Cardiac septum (tissue), 1 donor: ENCODE data around the gene IGF2R. TPM values are rescaled to one million over a fixed set of nuclear protein-coding genes. Genes with fewer than 3 reads are reported as not detected.
"Not testable (repeated sequence)": the region's sequence is repeated elsewhere in the genome, so short reads cannot be mapped to it uniquely, and the experiment has no call there.

ENCODE experiments used
- DNase-seq: peaks from one replicate; pipeline ENCODE4 v3.0.0-alpha.2; 2020; ENCODE audit warnings: low spot score
- intact Hi-C: fragments of 100-400 bp; cut with DNase I; formaldehyde crosslinking; loops from one replicate; pipeline ENCODE4 v1.14.0; 2022
- total RNA-seq: library from RNA; stranded (reverse); fragmentation: NEBNext Ultra II Directional; extraction: Animal tissue kit (Norgen Biotek cat#: 25700); gene quantifications from one replicate; pipeline ENCODE4 v1.2.1, GENCODE V29; 2021
- donor health status: DM: no; HTN: no; CAD: no.

IGF2R gene
- total RNA-seq, 1 donor from 2014 or later: 54.6 TPM

- DNase-seq, intact Hi-C loops: not testable (repeated sequence)
Observed at GRCh38 chr6:160140493-160140892, 171.6 kb downstream of the IGF2R start.

- no peak for DNase-seq
- intact Hi-C loops: no loop called here
Observed at GRCh38 chr6:160141001-160141726, 172.3 kb downstream of the IGF2R start.

- DNase-seq: peak; percentile 38
- intact Hi-C loops: no loop called here
Observed at GRCh38 chr6:160142115-160142715, 173.3 kb downstream of the IGF2R start.

GRCh38 chr6:160146454-160147145, 177.7 kb downstream of the IGF2R start:
- intact Hi-C loops: no loop called here
- peak; percentile 55 for DNase-seq

GRCh38 chr6:160147146-160147536, 178.3 kb downstream of the IGF2R start:
- DNase-seq: no peak
- intact Hi-C loops: no loop called here

GRCh38 chr6:160154471-160154870, 185.6 kb downstream of the IGF2R start:
- DNase-seq: no peak
- intact Hi-C loops: no loop called here

- intact Hi-C loops: no loop called here
- DNase-seq: no peak
Observed at GRCh38 chr6:160156842-160157241, 188.0 kb downstream of the IGF2R start.

- intact Hi-C loops: no loop called here
- DNase-seq: no peak
Observed at GRCh38 chr6:160160450-160160849, 191.6 kb downstream of the IGF2R start.

Other genes with a start within 250 kb of the IGF2R start
- 49.4 TPM for gene WTAP, start 241.6 kb upstream of the IGF2R start, total RNA-seq
- 8.7 TPM for gene ACAT2, start 207.0 kb upstream of the IGF2R start, total RNA-seq
- 130 TPM for gene TCP1, start 179.5 kb upstream of the IGF2R start, total RNA-seq
- 53.1 TPM for gene MRPL18, start 178.6 kb upstream of the IGF2R start, total RNA-seq
- gene PNLDC1, start 168.8 kb upstream of the IGF2R start, total RNA-seq: not detected
- gene MAS1, start 78.1 kb upstream of the IGF2R start, total RNA-seq: 0.03 TPM
- gene SLC22A1, start 152.7 kb downstream of the IGF2R start, total RNA-seq: not detected